Keratinocyte (primary cell): ENCODE data around the gene RFX2. TPM values are rescaled to one million over a fixed set of nuclear protein-coding genes. Genes with fewer than 3 reads are reported as not detected.

Experiments
- DNase-seq: peaks from one replicate; pipeline ENCODE4 v3.0.0-alpha.2; 2011; ENCODE audit warnings: low read depth, missing footprints, low spot score
- FAIRE-seq: peaks from 2 replicates; lab custom pipeline; 2011; peaks lifted over from hg19 to GRCh38; lab: Jason Lieb, UNC
- H2AFZ ChIP-seq: 2 replicates; pipeline ENCODE4 v1.6.0; 2012; ENCODE audit warnings: low read length, control low read depth, inconsistent platforms; ENCODE audit not compliant: control insufficient read depth
- H3K27ac ChIP-seq: 2 replicates; pipeline ENCODE4 v1.5.1; 2011; ENCODE audit warnings: low read length; ENCODE audit not compliant: control insufficient read depth, insufficient read depth
- H3K27me3 ChIP-seq: 3 replicates; pipeline ENCODE4 v1.6.0; 2011; ENCODE audit warnings: low read length; ENCODE audit not compliant: control insufficient read depth, insufficient read depth; ENCODE audit errors: extremely low read depth
- H3K36me3 ChIP-seq, 2 experiments: 2 replicates in 1 of 2; 3 replicates in 1 of 2; pipeline ENCODE4 v1.5.1; 2011; ENCODE audit warnings: low read length in 2 of 2, mild to moderate bottlenecking in 1 of 2; ENCODE audit not compliant: control insufficient read depth in 2 of 2, insufficient read depth in 2 of 2; ENCODE audit errors: extremely low read depth in 1 of 2
- H3K4me1 ChIP-seq: 3 replicates; pipeline ENCODE4 v1.5.1; 2011; ENCODE audit warnings: low read length; ENCODE audit not compliant: control insufficient read depth, insufficient read depth; ENCODE audit errors: extremely low read depth
- H3K4me2 ChIP-seq: 3 replicates; pipeline ENCODE4 v1.6.0; 2011; ENCODE audit warnings: low read depth, low read length; ENCODE audit not compliant: control insufficient read depth, insufficient read depth; ENCODE audit errors: extremely low read depth
- H3K4me3 ChIP-seq, 3 experiments: fragments of 200-600 bp in 1 of 3; sonication (generic) in 1 of 3; 2 replicates in 2 of 3; 3 replicates in 1 of 3; pipeline ENCODE4 v1.5.1; 2011 to 2016; ENCODE audit warnings: low read length in 3 of 3, mild to moderate bottlenecking in 3 of 3, control low read depth in 2 of 3, inconsistent platforms in 1 of 3, low read depth in 1 of 3, mixed read lengths in 1 of 3, mixed run types in 1 of 3, moderate library complexity in 1 of 3; ENCODE audit not compliant: control insufficient read depth in 2 of 3, insufficient read depth in 2 of 3; ENCODE audit errors: extremely low read depth in 1 of 3
- H3K79me2 ChIP-seq: 2 replicates; pipeline ENCODE4 v1.6.0; 2012; ENCODE audit warnings: low read length; ENCODE audit not compliant: control insufficient read depth, insufficient read depth
- H3K9ac ChIP-seq: 3 replicates; pipeline ENCODE4 v1.6.0; 2011; ENCODE audit warnings: low read length; ENCODE audit not compliant: control insufficient read depth, insufficient read depth; ENCODE audit errors: extremely low read depth
- H3K9me1 ChIP-seq: 3 replicates; pipeline ENCODE4 v1.6.0; 2011; ENCODE audit warnings: low read length; ENCODE audit not compliant: control insufficient read depth, insufficient read depth; ENCODE audit errors: extremely low read depth
- H3K9me3 ChIP-seq: 2 replicates; pipeline ENCODE4 v1.5.1; 2012; ENCODE audit warnings: low read depth, low read length; ENCODE audit not compliant: control insufficient read depth
- H4K20me1 ChIP-seq: 3 replicates; pipeline ENCODE4 v1.6.0; 2011; ENCODE audit warnings: low read length; ENCODE audit not compliant: control insufficient read depth, insufficient read depth; ENCODE audit errors: extremely low read depth
- CTCF ChIP-seq, 3 experiments: IDR thresholded peaks in 1 of 3; conservative IDR thresholded peaks in 1 of 3; optimal IDR thresholded peaks in 1 of 3; 2 replicates in 2 of 3; 3 replicates in 1 of 3; pipeline versions ENCODE3 to v1.5.1; 2011; ENCODE audit warnings: low read length in 3 of 3, mild to moderate bottlenecking in 3 of 3, moderate library complexity in 2 of 3, control low read depth in 1 of 3, inconsistent platforms in 1 of 3; ENCODE audit not compliant: insufficient read depth in 2 of 3; ENCODE audit errors: extremely low read depth in 1 of 3
- EZH2 ChIP-seq: IDR thresholded peaks from one replicate; pipeline ENCODE4 v1.6.1; 2012; ENCODE audit warnings: inconsistent platforms, mild to moderate bottlenecking, low read length, moderate library complexity
- dilution Hi-C: fragments of 300-500 bp; cut with MboI; formaldehyde crosslinking; loops from one replicate; pipeline ENCODE4 v1.7.0; 2020; ENCODE audit warnings: low sequenced_read_pairs; ENCODE audit not compliant: extremely low pct_ligation_motif_present
- polyA plus RNA-seq, 5 experiments: library from polyadenylated mRNA; depleted of rRNA in 3 of 5; stranded (reverse) in 3 of 5; stranded (forward) in 1 of 5; unstranded in 1 of 5; fragments of >200 nt; gene quantifications; 1 replicate in 1 of 5; 2 replicates in 3 of 5; 3 replicates in 1 of 5; pipeline versions ENCODE4 v1.2.1 to v1.2.3, GENCODE V29; 2011 to 2012; ENCODE audit warnings: missing spikeins in 2 of 5, low read depth in 1 of 5, low replicate concordance in 1 of 5

Gene RFX2
- polyA plus RNA-seq, 1 donor (not counting 4 experiments of a cell fraction or from before 2014, with no cell fraction given): 5.8 TPM

GRCh38 chr19:6061376-6062130, 48.7 kb downstream of the RFX2 start:
- Histone ChIP-seq H3K9ac (peak overlapping the region; percentile 82), H3K36me3 (peaks cover 0 to 8% of the 10 kb centered on the region in 2 experiments), H3K27ac (peak overlapping the region; percentile 87), H2AFZ (no peak overlapping the region), H3K4me1 (peaks cover 95% of the 10 kb centered on the region), H3K9me1 (no peaks in the 10 kb centered on the region), H3K4me3 (peak overlapping the region; percentile 15 to 46 (median 36)), H3K79me2 (peaks cover 30% of the 10 kb centered on the region), H4K20me1 (no peaks in the 10 kb centered on the region), H3K4me2 (peak overlapping the region; percentile 84), H3K9me3 (no peaks in the 10 kb centered on the region), H3K27me3 (no peaks in the 10 kb centered on the region)
- dilution Hi-C loops: no loop called here
- TF ChIP-seq EZH2: no peak
- TF ChIP-seq CTCF (optimal IDR thresholded peaks at IDR 0.05 in 1 of 3, IDR thresholded peaks at IDR 0.05 in 1 of 3, conservative IDR thresholded peaks at IDR 0.05 in 1 of 3; ENCODE audit: extremely low read depth in 1 of 3, insufficient read depth in 2 of 3, low read length in 3 of 3): no peak
- DNase-seq (no peak), FAIRE-seq (no peak)

- no peak for TF ChIP-seq CTCF (optimal IDR thresholded peaks at IDR 0.05 in 1 of 3, IDR thresholded peaks at IDR 0.05 in 1 of 3, conservative IDR thresholded peaks at IDR 0.05 in 1 of 3; ENCODE audit: extremely low read depth in 1 of 3, insufficient read depth in 2 of 3, low read length in 3 of 3)
- TF ChIP-seq EZH2: no peak
- H4K20me1 ChIP-seq: no peaks in the 10 kb centered on the region
- DNase-seq (peak; percentile 63), FAIRE-seq (peak; percentile 93)
- peak overlapping the region; percentile 84 for H3K4me2 ChIP-seq
- H3K9ac ChIP-seq: peak overlapping the region; percentile 82
- H3K27ac ChIP-seq: peak overlapping the region; percentile 87
- H3K27me3 ChIP-seq: no peaks in the 10 kb centered on the region
- no peaks in the 10 kb centered on the region for H3K9me3 ChIP-seq
- peaks cover 30% of the 10 kb centered on the region for H3K79me2 ChIP-seq
- peaks cover 0 to 12% of the 10 kb centered on the region in 2 experiments for H3K36me3 ChIP-seq
- no peaks in the 10 kb centered on the region for H3K9me1 ChIP-seq
- peak overlapping the region; percentile 15 to 46 (median 36) for H3K4me3 ChIP-seq
- peaks cover 95% of the 10 kb centered on the region for H3K4me1 ChIP-seq
- dilution Hi-C loops: no loop called here
- no peak overlapping the region for H2AFZ ChIP-seq
These were observed 49.5 kb downstream of the RFX2 start for GRCh38 chr19:6060600-6061375.
